Ishikawa (cell line): ENCODE measurements around the gene DONSON.

Source experiments
- EP300 ChIP-seq: IDR thresholded peaks from 2 replicates; pipeline ENCODE4 v1.6.1; 2012; ENCODE audit warnings: borderline replicate concordance
- RAD21 ChIP-seq: IDR thresholded peaks from 2 replicates; pipeline ENCODE4 v1.6.1; 2012; ENCODE audit warnings: low read depth
- TAF1 ChIP-seq: IDR thresholded peaks from 2 replicates; pipeline ENCODE4 v1.6.1; 2012; ENCODE audit warnings: low read depth, mild to moderate bottlenecking
- ZBTB7A ChIP-seq: IDR thresholded peaks from 2 replicates; pipeline ENCODE4 v1.6.1; 2012; ENCODE audit warnings: low read depth

DNA sequence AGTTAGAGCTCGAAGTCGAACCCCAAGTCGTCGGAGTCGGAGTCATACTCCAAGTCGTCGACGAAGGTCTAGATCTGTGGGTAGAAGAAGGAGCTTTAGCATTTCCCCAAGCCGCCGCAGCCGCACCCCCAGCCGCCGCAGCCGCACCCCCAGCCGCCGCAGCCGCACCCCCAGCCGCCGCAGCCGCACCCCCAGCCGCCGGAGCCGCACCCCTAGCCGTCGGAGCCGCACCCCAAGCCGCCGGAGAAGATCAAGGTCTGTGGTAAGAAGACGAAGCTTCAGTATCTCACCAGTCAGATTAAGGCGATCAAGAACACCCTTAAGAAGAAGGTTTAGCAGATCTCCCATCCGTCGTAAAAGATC lies 33.5 kb downstream of the DONSON start:
- TF ChIP-seq EP300 (no peak), ZBTB7A (no peak), TAF1 (no peak), RAD21 (no peak)
